ENCODE results near the gene USP40.

Gene USP40

DNA sequence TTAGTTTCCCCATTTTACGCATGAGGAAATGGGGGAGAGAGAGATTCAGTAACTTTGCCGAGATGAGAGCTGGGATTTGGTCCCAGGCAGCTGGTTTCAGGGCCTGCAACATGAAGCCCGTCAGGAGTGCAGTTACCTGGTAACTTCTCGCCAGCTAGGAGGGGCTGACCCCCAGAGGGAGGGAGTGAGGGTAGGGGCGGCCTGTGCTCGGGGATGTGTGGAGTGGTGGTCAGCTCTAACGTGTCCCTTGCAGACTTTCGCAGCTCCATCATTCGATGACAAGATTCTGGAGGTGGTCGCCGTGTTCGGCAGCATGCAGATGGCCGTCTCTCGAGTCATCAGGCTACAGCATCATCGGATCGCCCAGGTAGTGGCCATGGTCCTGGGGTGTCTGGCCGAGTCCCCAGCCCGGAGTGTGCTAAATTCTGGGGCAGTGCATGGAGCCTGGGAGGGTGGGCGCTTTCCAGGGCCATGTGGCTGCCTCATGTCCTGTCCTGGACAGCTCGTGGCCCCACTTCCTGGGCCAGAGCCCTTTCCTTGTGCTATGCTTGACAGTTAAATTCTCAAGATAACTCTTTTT, 108.5 kb downstream of the USP40 start:
- no peak for DNase-seq (ENCODE audit: low read depth)

DNA sequence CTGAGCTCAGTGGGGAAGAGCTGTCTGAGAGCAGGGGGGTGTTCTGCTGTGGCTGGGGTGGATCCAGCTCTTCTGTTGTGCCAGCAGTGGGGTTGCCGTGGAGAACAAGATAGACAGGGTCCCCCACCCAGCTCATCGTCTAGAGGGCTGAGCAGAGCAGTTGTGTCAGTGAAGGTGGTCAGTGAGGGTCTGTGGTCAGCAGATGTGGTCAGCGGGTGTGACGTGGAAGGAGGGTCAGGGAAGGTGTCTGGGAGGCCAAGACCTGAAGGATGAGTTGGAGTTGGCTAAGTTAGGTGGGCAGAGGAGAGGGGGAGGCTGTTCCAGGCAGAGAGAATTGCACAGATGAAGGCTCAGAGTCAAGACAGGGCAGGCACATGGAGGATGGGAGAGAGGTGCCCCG, 109.2 kb downstream of the USP40 start:
- DNase-seq (ENCODE audit: low read depth): no peak

DNA sequence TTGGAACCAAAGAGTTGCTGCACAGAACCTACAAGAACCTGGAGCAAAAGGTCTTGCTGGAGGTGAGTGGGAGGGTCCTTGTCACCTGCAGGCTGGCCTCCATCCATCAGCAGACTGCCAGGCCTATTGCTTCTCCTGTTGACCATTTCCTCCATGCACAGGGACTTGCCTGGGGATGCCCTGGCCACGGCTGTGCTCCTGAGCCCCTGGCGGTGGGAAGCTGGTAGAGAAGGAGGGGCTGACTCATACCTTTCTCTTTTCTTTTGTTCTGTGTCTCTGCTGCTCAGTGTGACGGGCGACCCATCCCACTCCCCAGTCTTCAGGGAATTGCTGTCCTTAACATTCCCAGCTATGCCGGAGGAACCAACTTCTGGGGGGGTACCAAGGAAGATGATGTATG, 109.6 kb downstream of the USP40 start:
- no peak for DNase-seq (ENCODE audit: low read depth)

DNA sequence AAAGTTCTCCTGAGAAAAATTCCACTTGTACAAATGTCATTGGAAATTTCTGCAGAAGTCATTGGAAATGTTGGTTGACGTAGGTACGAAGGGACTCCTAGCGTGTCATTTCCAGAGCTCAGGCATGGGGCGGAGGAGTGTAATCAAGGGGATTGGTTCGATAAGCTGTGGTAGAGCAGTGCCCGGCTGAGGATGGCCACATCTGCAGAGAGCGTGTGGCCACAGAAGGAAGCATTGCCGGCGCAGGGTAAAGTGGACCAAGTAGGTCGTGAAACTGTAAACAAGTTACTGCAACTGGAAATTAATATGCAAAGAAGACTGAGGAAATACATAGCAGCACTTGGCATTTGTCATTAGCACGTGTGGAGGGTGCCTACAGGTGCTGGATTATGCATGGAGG, 110.5 kb downstream of the USP40 start:
- DNase-seq (ENCODE audit: low read depth): no peak

DNA sequence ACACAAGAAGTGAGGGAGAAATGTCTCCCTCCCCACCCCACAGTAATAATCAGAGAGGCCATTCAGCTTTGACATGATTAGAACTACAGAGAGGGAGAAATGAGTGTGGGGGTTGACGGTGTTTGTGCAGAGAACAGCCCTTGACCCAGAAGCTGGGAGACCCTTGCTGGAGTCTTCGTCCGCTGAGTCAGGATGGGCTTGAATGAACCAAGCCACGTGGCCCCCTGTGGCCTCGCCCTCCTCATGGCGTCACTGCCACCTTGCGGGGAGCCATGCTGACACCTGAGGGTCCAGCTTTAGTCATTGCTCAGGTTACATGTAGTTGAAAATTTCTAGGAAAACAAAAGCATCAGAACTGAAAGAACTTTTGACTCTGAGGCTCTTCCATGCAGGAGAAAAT, 111.1 kb downstream of the USP40 start:
- DNase-seq (ENCODE audit: low read depth): no peak

DNA sequence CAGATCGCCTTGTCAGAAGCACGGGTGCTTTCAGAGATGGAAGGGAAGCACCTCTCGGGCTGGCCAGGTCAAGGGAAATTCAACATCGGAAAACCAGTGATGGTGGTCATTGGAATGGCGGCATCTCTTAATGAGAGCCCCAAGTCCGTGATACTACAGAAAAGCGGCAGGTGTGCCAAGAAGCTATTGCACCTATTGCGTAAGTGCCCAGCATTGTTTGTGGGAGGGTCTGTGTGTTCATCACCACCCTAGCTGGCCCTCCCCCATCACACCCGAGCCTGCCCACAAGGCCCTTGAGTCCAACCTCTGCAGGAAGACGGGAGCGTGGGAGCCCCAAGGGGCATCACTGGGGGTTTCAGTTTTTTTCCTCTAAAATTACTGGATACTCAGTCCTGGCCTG, 111.6 kb downstream of the USP40 start:
- no peak for DNase-seq (ENCODE audit: low read depth)

DNA sequence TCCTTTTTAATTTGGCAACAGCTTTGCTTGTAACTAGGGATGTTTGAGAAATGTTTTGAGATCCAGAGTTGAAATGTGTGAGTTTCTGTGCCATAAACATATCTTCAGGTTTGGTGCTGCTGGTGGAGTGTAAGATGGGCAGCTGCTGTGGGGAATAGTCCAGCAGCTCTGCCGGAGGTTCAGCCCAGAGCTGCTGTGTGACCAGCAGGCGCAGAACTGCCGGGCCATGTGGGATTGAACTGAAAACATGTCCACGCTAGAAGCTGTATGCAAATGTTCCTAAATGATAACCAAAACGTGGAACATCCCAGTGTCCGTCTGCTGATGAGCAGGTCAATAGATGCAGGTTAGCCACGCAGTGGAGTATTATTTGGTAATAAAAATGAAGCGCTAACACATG, 112.7 kb downstream of the USP40 start:
- DNase-seq (ENCODE audit: low read depth): no peak

DNA sequence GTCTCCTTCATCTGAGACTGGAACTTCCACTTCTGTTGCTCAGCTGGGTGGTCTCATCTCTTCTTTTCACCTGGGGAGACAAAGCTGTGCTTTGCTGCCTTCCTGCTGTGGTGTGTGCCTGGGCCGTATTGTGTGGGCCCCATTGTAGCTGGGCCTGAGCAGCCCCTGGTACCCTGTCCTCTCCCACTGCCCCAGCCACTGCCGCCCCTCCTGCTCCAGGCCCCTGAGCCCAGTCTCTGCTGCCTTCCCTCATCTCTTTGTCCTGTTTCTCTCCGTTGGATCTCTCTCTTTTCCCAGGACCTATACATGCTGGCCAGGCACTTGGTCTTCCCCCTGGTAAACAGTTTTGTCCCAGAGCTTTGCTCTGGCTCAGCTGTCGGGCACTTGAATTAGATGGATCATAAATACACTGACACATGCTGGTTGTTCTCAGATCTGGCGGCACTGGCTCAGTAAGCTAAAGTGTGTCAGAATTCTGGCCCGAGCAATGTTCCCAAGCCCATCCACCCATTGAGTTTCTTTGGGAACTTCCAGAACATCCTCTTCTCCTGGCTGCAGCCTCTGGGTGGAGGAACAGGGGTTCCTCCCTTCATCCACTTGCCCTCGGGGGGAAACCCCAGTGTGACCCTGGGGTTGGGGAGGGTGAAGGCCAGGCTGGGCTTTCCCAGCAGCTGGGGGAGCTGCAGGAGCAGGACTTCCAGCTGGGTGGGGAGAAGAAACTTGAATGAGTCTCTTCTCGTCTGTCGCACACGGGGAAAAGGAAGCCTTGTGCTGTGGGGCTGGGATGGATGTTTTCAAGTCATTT, 113.3 kb downstream of the USP40 start:
- no peak for DNase-seq (ENCODE audit: low read depth)

DNA sequence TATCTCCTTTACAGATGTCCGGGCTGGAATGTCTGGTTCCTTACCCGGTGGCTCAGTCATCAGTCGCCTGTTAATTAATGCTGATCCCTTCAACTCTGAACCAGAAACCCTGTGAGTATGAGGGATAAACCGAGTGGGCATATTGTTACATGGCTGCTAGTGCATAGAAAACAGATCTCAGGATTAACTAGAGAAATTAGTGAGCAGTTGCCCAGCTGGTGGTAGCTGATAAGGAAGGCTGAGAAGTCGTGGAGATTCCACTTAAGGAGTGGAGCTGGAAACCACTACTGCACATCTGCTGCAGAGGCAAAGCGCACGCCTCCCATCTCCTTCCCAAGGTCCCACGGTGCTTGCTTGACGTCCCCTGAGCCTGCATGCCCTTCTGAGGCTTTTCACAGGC, 114.6 kb downstream of the USP40 start:
- no peak for DNase-seq (ENCODE audit: low read depth)

DNA sequence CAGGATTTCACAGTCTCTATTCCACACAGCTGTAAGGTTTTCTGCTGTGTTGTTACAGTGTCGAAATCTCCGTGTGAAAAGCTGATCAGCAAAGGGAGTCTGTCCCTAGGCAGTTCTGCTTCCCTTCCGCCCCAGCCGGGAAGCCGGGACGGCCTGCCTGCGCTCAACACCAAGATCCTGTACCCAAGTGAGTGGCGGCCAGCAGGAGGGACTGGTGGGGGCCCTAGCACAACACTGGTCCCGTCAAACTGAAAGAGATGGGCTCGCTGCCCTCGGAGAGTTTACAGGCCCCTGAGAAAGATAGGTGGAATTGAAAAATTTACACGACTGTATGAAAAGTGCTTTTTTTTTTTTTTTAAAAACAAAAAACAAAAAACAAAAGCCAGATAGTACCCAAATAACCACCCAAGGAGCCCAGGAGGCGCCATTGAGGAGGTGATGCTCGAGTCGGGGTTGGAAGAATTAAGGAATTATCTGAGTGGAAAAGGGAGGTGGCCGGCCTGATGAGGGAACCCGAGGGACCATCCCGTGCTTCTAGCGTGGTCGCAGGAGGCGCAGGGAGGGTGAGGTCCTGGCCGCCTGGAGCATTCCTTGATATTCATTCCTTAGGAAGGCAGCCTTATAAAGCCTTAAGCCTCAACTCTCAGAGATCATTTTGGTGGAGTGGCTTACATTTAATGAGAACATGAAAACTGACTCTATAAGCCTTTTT, 115.6 kb downstream of the USP40 start:
- no peak for DNase-seq (ENCODE audit: low read depth)

DNA sequence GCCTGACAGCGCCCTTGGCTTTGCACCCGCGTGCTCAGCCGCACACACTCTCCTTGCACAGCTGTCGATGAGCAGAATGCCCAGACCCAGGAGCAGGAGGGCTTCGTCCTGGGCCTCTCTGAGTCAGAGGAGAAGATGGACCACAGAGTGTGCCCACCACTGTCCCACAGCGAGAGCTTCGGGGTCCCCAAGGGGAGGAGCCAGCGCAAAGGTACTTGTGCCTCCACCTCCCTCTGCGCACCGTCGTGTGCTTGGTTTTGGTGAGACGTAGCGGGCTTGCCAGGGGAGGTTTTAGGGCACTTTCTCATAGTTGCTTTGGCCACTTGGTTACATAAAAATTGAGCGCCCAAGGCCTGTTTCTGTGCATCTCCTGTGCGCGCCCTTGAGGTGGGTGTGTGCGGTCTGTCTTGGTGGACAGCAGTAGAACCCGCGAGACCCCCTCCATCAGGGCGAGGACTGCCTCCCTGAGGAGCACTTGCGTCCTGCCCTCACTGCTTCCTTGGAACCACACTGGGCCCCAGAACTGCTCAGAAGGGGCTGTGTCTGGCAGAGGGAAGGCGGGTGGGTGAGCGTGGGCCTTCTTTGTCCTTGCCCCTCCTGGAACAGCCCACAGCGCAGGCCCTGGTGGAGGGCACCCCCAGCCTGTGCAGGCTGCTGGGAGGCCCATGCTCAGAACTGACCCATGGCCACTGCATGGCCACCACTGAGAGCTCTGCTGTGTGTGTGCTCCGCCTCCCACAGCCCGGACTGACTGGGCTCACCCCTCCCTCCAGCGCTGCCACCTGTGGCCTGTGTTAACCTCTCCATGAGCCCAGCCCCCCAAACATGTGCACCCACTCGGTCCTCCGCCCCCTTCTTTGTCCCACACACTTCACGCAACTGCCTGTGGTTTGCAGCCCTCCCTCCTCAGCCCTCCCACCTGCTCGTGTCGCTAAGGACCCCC, 116.4 kb downstream of the USP40 start:
- DNase-seq (ENCODE audit: low read depth): no peak

DNA sequence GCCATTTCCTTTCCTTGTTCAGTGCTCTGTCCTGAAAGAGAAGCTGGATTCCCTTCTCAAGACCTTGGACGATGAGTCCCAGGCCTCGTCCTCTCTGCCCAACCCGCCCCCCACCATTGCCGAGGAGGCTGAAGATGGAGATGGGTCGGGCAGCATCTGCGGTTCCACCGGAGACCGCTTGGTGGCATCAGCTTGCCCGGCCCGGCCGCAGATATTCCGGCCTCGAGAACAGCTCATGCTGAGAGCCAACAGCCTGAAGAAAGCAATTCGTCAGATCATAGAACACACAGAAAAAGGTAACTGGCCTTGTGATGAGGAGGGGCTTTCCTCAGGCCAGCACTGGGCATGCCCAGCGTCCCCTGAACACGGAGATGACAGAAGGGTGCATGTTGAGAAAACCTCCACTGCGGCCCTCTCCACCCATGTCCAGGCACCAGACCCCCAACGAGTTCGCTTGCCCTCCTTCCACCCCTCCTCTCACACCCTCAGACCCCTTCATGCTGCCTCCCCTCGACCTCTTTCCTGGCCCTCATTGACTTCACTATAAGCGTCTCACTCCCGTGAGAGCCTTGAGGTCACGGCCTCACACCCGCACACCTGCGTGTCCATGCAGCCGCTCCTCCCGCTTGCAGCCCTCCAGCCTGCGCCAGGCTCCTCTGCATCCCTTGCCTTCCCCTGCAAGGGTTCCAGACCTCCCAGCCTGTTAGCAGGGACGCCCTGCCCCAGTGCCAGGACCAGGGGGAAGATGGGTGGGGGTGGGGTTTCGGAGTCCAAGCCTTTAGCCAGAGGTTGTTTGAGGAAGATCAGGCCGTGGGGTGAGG, 117.3 kb downstream of the USP40 start:
- DNase-seq (ENCODE audit: low read depth): peak; percentile 24

DNA sequence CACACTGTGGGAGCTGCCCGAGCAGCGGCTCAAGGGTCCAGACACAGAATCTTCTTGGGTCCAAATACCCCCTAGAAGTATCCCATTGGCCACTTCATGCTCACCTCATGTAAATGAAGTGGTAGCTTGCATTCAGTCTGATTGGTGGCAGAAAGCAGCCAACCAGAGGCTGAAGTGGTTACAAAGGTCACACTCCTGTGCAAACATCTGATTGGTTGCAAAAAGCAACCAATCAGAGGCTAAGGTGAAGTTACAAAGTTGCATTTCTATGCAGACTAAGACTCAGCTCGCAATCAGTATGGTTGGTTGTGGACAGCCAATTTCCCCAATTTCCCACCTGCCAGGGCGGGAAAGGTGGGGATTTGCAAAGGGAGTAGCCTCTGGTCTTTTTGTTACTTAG, 118.0 kb downstream of the USP40 start:
- no peak for DNase-seq (ENCODE audit: low read depth)

DNA sequence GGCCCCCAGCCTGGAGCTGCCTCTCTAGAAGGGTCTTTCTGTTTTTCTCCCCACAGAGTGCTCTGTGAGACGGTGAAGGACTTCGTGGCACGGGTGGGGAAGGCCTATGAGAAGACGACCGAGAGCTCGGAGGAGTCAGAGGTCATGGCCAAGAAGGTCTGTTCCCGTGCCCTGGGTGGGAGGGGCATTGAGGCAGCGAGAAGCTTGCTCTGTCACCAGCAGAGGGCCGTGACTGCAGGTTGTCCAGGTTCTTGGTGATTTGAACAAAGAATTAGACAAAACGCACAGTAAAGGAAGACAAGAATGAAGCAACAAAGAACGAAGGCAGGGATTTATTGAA, 118.4 kb downstream of the USP40 start:
- DNase-seq (ENCODE audit: low read depth): no peak

DNA sequence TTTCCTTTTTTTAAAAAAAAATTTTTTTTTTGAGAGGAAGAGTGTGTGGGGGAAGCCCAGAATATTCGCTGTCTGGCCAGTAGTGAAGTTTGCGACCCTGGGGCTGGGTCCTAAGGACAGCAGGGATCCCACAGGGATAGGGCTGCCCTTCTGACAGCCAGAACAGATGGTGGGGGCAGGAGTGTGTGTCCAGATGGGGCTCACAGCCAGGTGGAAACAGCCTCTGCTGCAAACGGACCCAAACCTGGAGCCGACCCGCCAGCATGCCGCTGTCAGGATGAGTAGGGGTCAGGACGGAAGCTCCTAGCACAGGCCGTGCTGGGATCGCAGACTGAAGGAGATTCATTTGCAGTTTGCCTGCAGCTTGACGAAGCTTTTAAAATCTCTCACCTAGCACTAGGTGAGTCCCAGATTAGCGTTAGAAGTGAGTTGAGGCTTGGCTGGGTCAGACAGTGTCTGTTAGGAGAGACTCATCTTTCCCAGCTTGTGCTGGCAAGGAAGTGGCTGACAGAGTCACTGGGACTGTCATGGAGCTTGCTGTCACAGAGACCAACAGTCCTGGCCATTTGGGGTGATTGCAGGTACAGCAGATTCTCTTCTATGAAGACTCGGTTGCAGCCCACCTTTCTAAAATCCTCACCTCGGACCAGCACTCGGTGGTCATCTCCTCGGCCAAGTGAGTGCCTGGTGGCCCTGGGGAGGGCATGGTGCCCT, 118.9 kb downstream of the USP40 start:
- no peak for DNase-seq (ENCODE audit: low read depth)

DNA sequence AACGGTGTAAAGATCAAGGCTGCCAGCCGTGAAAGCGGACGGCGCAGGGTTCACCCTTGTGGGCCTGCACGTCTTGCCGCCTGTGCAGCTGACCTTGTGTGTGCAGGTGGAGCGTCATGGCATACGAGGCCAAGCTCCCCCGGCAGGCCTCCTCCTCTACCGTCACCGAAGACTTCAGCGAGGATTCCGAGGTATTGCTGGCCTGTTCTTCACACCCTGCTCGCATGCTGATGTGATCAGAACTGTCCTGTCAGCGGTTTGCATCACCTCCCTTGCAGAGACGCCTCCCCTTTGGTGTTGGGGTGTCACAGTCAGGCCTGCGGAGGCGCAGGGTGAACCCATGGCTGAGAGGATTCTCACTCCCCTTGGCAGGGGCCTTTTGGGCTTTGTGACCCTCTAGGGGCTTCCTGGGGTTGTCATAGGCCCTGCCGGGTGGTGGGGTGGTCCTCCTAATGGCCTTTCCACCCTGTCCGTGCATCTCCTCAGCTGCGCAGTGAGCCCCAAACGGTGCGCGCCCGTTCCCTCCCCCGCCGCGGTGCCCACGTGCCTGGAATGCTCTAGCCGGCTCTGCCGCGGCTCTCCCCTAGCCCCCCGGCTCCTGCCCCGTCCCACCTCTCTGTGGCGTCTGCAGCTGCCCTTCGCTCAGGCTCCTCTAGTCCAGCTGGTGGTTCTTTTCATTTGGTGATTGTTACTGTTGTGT, 119.8 kb downstream of the USP40 start:
- no peak for DNase-seq (ENCODE audit: low read depth)

DNA sequence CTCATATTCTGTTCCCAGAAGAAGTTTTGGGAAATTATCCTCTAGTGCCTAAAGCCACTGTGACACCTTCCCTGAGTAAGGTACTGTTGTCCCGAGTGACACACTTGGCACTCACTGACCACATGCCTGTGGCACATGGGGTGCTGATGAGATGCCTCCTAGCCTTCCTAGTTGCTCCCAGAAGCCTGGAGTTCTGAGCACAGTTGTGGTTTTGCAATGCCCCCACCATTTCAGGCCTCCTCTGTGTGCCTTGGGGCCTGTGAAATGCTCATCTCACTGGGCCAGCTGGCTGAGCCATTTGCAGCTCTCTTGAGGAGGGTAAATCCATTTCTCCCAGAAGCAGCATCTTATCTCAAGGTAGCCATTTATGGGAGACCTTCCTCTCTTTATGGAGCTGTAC, 120.5 kb downstream of the USP40 start:
- no peak for DNase-seq (ENCODE audit: low read depth)

DNA sequence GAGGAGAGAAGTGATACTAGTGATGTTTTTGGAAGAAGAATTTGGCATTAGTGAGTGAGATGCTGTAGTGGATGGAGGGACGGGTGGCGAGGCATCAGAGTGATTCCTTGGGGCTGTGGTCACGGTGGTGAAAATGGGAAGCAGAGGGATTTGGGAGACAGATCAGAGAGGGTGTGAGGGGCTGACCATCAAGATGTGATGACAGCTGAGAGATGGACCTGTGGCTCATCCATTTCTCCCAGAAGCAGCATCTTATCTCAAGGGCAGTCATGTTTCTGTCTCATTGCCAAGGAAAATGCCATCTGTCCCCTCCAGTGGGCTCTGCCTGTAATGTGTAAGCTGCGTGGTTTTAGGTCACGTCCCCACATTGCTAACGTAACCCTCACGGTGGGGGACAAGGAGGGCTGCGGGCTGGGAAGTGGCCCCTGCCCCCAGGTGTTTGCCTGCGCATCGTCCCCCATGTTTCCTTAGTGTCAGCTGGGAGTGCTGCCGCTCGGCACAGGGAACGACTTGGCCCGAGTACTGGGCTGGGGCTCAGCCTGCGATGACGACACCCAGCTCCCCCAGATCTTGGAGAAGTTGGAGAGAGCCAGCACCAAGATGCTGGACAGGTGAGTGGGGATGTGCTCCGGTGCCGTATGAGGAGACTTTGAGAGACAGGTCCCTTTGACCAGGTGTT, 121.3 kb downstream of the USP40 start:
- DNase-seq (ENCODE audit: low read depth): no peak

DNA sequence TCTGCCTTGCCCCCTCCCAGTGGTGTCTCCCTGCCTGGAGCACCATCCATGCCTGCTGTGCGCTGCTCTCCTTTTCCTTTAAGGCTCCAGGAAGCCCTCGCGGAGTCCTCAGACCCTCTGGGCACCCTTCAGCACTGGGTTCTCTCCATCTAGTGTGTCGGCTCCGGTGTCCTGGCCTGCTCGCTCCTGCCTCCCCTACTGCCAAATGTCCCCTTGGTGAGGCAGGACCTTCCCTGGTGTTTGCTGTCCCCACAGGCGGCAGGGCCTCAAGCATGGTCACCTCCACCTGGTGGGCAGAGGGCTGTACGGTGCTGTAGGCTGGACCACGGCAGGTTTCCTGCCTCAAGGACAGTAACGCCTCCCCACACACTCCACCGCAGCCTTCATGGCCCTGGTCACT, 122.1 kb downstream of the USP40 start:
- DNase-seq (ENCODE audit: low read depth): no peak
